HEK293 (cell line): ENCODE results near the gene OR8B12.

Source experiments
- KLF16 ChIP-seq: fragments of 450-650 bp; formaldehyde crosslinking; IDR thresholded peaks from 2 replicates; pipeline ENCODE4 v1.5.1; 2017; ENCODE audit warnings: missing biosample characterization, missing genetic modification characterization
- TCF7L2 ChIP-seq: IDR thresholded peaks from 2 replicates; pipeline ENCODE4 v1.6.1; 2011; ENCODE audit warnings: low read depth, mild to moderate bottlenecking, inconsistent platforms, low read length, moderate library complexity, borderline replicate concordance
- ZNF24 ChIP-seq: fragments of 450-650 bp; formaldehyde crosslinking; IDR thresholded peaks from 2 replicates; pipeline ENCODE4 v1.5.1; 2016; ENCODE audit warnings: missing biosample characterization, missing genetic modification characterization
- ZNF341 ChIP-seq: fragments of 450-650 bp; formaldehyde crosslinking; IDR thresholded peaks from 2 replicates; pipeline ENCODE4; 2016; ENCODE audit warnings: low read depth, missing biosample characterization, missing genetic modification characterization
- ZNF654 ChIP-seq: fragments of 450-650 bp; formaldehyde crosslinking; IDR thresholded peaks from 2 replicates; pipeline ENCODE4 v1.5.1; 2016; ENCODE audit warnings: low read depth, missing biosample characterization, missing genetic modification characterization
- TF ChIP-seq, protein P1 (sequence below): fragments of 450-650 bp; formaldehyde crosslinking; IDR thresholded peaks from 2 replicates; pipeline ENCODE4 v1.5.1; 2017; ENCODE audit warnings: missing biosample characterization, missing genetic modification characterization
- TF ChIP-seq, protein P2 (sequence below): fragments of 450-650 bp; formaldehyde crosslinking; IDR thresholded peaks from 2 replicates; pipeline ENCODE4 v1.5.1; 2016; ENCODE audit warnings: missing biosample characterization, missing genetic modification characterization
- TF ChIP-seq, protein P3 (sequence below): fragments of 450-650 bp; formaldehyde crosslinking; IDR thresholded peaks from 2 replicates; pipeline ENCODE4 v1.5.1; 2017; ENCODE audit warnings: missing biosample characterization, mild to moderate bottlenecking, missing genetic modification characterization, moderate library complexity
- TF ChIP-seq, protein P4 (sequence below): fragments of 450-650 bp; formaldehyde crosslinking; IDR thresholded peaks from 2 replicates; pipeline ENCODE4 v1.5.1; 2016; ENCODE audit warnings: missing biosample characterization, missing genetic modification characterization
- TF ChIP-seq, protein P5 (sequence below): fragments of 450-650 bp; formaldehyde crosslinking; IDR thresholded peaks from 2 replicates; pipeline ENCODE4 v1.5.1; 2016; ENCODE audit warnings: missing biosample characterization, missing genetic modification characterization

DNA sequence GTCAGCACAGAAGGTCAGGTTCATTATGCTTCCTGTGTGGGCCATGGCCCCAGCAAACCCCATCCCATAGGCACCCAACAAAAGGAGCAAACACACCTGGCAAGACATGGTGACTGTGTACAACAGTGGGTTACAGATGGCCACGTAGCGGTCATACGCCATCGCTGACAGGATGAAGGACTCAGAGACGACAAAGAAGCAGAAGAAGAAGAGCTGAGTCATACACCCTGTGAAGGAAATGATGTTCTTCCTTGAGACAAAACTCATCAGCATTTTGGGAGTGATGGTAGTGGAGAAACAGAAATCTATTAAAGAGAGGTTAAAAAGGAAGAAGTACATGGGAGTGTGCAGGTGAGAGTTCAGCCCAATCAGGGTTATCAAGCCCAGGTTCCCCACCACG, 309 bp downstream of the OR8B12 start:
- no peak for TF ChIP-seq KLF16 (tag by site-specific recombination)
- TF ChIP-seq TCF7L2 = no peak
- TF ChIP-seq, protein P1, sequence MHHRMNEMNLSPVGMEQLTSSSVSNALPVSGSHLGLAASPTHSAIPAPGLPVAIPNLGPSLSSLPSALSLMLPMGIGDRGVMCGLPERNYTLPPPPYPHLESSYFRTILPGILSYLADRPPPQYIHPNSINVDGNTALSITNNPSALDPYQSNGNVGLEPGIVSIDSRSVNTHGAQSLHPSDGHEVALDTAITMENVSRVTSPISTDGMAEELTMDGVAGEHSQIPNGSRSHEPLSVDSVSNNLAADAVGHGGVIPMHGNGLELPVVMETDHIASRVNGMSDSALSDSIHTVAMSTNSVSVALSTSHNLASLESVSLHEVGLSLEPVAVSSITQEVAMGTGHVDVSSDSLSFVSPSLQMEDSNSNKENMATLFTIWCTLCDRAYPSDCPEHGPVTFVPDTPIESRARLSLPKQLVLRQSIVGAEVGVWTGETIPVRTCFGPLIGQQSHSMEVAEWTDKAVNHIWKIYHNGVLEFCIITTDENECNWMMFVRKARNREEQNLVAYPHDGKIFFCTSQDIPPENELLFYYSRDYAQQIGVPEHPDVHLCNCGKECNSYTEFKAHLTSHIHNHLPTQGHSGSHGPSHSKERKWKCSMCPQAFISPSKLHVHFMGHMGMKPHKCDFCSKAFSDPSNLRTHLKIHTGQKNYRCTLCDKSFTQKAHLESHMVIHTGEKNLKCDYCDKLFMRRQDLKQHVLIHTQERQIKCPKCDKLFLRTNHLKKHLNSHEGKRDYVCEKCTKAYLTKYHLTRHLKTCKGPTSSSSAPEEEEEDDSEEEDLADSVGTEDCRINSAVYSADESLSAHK (tag by site-specific recombination) = no peak
- TF ChIP-seq, protein P2, sequence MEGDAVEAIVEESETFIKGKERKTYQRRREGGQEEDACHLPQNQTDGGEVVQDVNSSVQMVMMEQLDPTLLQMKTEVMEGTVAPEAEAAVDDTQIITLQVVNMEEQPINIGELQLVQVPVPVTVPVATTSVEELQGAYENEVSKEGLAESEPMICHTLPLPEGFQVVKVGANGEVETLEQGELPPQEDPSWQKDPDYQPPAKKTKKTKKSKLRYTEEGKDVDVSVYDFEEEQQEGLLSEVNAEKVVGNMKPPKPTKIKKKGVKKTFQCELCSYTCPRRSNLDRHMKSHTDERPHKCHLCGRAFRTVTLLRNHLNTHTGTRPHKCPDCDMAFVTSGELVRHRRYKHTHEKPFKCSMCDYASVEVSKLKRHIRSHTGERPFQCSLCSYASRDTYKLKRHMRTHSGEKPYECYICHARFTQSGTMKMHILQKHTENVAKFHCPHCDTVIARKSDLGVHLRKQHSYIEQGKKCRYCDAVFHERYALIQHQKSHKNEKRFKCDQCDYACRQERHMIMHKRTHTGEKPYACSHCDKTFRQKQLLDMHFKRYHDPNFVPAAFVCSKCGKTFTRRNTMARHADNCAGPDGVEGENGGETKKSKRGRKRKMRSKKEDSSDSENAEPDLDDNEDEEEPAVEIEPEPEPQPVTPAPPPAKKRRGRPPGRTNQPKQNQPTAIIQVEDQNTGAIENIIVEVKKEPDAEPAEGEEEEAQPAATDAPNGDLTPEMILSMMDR (tag by site-specific recombination) = no peak
- TF ChIP-seq ZNF341 (tag by site-specific recombination) = no peak
- no peak for TF ChIP-seq ZNF654 (tag by site-specific recombination)
- TF ChIP-seq, protein P3, sequence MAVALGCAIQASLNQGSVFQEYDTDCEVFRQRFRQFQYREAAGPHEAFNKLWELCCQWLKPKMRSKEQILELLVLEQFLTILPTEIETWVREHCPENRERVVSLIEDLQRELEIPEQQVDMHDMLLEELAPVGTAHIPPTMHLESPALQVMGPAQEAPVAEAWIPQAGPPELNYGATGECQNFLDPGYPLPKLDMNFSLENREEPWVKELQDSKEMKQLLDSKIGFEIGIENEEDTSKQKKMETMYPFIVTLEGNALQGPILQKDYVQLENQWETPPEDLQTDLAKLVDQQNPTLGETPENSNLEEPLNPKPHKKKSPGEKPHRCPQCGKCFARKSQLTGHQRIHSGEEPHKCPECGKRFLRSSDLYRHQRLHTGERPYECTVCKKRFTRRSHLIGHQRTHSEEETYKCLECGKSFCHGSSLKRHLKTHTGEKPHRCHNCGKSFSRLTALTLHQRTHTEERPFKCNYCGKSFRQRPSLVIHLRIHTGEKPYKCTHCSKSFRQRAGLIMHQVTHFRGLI (tag by site-specific recombination) = no peak
- TF ChIP-seq, protein P4, sequence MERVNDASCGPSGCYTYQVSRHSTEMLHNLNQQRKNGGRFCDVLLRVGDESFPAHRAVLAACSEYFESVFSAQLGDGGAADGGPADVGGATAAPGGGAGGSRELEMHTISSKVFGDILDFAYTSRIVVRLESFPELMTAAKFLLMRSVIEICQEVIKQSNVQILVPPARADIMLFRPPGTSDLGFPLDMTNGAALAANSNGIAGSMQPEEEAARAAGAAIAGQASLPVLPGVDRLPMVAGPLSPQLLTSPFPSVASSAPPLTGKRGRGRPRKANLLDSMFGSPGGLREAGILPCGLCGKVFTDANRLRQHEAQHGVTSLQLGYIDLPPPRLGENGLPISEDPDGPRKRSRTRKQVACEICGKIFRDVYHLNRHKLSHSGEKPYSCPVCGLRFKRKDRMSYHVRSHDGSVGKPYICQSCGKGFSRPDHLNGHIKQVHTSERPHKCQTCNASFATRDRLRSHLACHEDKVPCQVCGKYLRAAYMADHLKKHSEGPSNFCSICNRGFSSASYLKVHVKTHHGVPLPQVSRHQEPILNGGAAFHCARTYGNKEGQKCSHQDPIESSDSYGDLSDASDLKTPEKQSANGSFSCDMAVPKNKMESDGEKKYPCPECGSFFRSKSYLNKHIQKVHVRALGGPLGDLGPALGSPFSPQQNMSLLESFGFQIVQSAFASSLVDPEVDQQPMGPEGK (tag by site-specific recombination) = no peak
- TF ChIP-seq ZNF24 = no peak
- TF ChIP-seq, protein P5, sequence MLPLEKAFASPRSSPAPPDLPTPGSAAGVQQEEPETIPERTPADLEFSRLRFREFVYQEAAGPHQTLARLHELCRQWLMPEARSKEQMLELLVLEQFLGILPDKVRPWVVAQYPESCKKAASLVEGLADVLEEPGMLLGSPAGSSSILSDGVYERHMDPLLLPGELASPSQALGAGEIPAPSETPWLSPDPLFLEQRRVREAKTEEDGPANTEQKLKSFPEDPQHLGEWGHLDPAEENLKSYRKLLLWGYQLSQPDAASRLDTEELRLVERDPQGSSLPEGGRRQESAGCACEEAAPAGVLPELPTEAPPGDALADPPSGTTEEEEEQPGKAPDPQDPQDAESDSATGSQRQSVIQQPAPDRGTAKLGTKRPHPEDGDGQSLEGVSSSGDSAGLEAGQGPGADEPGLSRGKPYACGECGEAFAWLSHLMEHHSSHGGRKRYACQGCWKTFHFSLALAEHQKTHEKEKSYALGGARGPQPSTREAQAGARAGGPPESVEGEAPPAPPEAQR (tag by site-specific recombination) = no peak
